IPS-11a (cell line): ENCODE results near the gene PDIA5.

Experiments
- H3K4me3 ChIP-seq: one replicate; pipeline ENCODE4 v1.5.1; 2013; ENCODE audit warnings: low read depth, low read length, control low read depth

Gene PDIA5

GRCh38 chr3:123070510-123070909, 3.7 kb downstream of the PDIA5 start:
- H3K4me3 ChIP-seq, result no peak overlapping the region

- H3K4me3 ChIP-seq, result no peak overlapping the region
Observed at GRCh38 chr3:123071146-123071545, 4.3 kb downstream of the PDIA5 start.

DNA sequence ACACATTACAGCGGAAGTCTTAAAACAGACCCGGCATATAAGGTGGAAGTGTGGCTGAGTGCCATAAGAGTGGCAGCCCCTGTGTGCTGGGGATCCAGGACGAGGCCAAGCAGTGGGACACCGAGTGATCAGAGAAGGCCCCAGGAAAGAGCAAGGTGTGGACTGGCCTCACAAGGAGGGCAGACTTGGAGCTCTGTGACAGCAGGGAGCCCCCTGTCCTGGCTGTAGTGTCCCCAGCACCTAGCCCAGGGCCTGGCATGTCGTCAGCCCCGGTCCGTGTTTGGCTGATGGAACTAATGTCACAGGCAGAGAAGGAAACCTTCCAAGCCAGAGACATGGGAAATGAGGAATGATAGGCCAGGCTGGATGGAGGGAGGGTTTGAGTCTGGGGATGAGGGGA, 4.8 kb downstream of the PDIA5 start:
- no peak overlapping the region for H3K4me3 ChIP-seq

- H3K4me3 ChIP-seq, result no peak overlapping the region
Observed at GRCh38 chr3:123072152-123072551, 5.3 kb downstream of the PDIA5 start.

GRCh38 chr3:123072564-123072963, 5.7 kb downstream of the PDIA5 start:
- no peak overlapping the region for H3K4me3 ChIP-seq

DNA sequence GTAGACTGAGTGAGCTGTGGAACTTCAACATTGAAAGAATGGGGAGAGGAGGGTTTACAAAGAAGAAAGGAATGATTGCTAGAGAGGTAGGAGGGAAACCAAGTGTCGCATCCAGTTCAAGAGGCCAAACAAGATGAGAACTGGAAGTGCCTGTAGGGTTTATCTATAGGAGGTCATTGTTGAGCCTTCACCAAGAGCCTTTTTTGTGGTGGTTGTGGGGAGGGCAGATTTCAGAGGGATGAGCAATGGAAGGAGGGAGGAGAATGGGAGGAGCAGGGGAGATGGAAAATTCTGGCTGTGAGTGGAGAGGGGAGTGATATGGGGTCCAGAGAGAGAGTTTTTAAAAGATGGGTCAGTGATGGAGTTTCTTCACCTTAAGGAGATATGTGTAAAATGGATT, 8.5 kb downstream of the PDIA5 start:
- no peak overlapping the region for H3K4me3 ChIP-seq

GRCh38 chr3:123076112-123076495, 9.3 kb downstream of the PDIA5 start:
- H3K4me3 ChIP-seq, result no peak overlapping the region

GRCh38 chr3:123076496-123077418, 9.9 kb downstream of the PDIA5 start:
- no peak overlapping the region for H3K4me3 ChIP-seq

GRCh38 chr3:123078101-123078500, 11.3 kb downstream of the PDIA5 start:
- no peak overlapping the region for H3K4me3 ChIP-seq

- no peak overlapping the region for H3K4me3 ChIP-seq
Observed at GRCh38 chr3:123080864-123081562, 14.2 kb downstream of the PDIA5 start.

DNA sequence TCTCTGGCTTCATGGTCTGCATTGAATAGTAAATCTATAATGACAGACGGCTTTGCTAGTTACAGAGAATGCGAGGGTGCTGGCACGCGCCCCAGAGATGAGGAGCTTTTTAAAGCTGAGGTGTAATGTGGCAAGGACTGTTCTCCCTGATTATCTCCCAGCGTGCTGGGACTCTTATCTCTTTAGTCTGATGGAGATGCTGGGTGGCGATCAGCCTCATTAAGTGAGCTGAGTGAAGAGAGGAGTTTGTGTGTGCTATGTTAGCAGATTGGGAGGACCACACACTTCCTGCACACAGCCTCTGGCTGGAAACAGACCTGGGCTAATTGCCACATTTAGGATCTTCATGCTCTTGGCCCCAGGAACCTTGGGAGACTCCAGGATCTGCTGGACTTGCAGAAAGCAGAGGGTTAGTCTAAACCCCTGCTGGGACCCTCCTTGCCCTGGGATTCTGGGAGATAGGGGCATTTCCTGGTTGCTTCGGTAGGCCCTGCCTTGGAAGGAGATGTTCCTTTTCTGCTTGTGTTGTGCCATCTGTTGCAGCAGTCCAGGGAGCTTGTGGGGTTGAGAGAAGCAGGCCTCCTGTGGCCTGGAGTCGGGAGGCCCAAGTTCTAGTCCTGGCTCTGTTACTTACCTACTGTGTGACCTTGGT, 15.0 kb downstream of the PDIA5 start:
- H3K4me3 ChIP-seq, result no peak overlapping the region

GRCh38 chr3:123082370-123083065, 15.7 kb downstream of the PDIA5 start:
- no peak overlapping the region for H3K4me3 ChIP-seq

DNA sequence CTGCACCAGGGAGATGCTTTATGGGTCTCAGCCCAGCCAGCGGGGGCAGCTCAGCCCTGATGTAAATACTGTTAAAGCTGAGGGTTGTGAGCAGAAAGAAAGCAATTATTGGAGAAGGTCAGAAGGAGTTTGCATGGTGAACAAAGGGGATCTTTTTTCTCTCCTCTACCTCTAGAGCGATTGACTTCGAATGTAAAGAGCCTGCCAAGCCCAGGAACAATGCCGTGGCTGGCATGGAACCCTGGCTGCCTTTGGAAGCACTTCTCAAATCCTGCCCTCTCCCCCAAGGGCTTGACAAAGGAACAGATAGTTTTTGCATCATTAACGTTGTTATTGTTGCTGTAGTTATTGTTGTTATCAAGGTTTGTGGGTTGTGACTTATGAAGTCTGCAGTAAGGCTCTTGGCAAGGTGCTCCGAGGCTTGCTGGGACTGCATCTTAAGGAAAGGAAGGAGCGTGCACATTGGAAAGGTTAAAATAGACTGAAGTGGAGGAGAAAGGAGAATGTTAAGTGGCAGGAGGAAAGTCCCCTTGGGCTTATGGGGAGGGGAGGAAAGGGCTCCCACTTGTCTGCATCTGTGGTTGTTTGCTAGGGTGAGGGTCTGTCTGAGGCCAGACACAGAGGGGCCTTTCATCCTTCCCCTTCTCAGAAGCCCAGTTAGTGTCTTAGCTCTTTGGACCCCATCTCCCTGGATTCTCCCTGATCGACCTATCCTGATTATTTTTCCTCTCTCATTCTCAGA, 16.7 kb downstream of the PDIA5 start:
- no peak overlapping the region for H3K4me3 ChIP-seq

DNA sequence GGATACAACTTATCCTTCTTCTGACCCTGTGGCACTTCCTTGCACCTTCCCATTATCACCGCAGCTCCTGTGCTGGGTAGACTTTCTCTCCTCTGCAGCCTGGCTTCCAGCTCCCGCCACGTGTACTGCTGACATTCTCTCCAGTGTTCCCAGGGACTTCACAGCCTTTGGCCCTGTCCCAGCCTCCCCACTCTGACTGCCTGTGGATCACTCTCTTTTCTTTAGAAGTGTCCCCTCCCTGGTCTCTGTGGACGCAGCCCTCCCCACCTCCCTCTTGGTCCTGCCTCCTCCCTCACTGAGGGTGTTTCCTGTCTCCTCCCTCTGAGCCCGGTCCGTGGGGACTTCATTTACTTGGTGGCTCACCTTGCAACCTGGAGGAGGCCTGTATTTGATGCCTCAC, 17.4 kb downstream of the PDIA5 start:
- H3K4me3 ChIP-seq, result no peak overlapping the region

GRCh38 chr3:123084738-123085237, 18.0 kb downstream of the PDIA5 start:
- no peak overlapping the region for H3K4me3 ChIP-seq

- no peak overlapping the region for H3K4me3 ChIP-seq
Observed at GRCh38 chr3:123085293-123085931, 18.6 kb downstream of the PDIA5 start.

GRCh38 chr3:123085932-123086627, 19.3 kb downstream of the PDIA5 start:
- no peak overlapping the region for H3K4me3 ChIP-seq

DNA sequence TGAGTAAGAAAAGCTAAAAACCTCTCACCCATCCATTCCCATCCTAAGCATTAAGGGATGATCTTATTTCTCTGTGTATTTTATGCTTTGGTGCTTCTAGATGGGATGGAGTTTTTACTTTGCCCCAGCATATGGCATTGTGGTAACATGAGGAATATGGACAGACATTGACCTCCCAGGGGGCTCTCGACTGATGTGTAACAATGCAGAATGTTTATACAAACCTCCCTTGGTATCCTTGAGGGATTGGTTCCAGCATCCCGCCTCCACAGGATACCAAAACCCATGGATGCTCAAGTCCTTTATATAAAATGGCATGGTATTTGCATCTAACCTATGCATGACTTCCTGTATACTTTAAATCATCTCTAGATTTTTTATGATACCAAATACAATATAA, 21.6 kb downstream of the PDIA5 start:
- H3K4me3 ChIP-seq, result no peak overlapping the region
